ENCODE measurements around the gene DDO. TPM values are rescaled to one million over a fixed set of nuclear protein-coding genes. Genes with fewer than 3 reads are reported as not detected.

DDO gene
- total RNA-seq, 1 donor from 2014 or later, result 5.6 TPM

DNA sequence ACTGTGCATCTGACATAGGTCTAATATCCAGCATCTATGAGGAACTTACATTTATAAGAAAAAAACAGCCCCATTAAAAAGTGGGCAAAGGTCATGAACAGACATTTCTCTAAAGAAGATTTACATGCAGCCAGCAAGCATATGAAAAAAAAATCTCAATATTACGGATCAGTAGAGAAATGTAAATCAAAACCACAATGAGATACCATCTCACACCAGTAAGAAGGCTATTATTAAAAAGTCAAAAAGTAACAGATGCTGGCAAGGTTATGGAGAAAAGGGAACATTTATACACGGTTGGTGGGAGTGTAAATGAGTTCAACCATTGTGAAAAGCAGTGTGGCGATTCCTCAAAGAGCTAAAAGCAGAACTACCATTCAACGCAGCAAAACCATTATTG, 70.3 kb downstream of the DDO start:
- no peak for DNase-seq (ENCODE audit: low spot score)

DNA sequence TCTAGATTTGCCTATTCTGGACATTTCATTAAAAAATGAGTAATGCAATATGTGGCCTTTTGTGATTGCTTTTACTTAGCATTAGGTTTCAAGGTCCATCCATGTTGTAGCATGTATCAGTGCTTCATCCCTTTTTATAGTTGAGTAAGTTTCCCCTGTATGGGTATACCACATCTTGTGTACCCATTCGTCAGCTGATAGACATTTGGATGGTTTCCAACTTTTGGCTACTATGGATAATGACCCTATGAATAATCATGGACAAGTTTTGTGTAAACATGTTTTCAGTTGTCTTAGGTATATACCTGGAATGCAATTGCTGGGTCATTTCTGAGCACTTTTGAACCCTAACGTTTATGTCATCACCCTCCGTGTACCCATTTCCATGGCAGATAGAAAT, 72.6 kb downstream of the DDO start:
- DNase-seq (ENCODE audit: low spot score), result no peak

Other genes starting within 250 kb of the DDO start
- 12.9 TPM for gene WASF1, start 235.9 kb downstream of the DDO start, total RNA-seq
- gene CDC40, start 235.1 kb downstream of the DDO start, total RNA-seq, result 23.0 TPM
- 15.7 TPM for gene METTL24, start 57.2 kb downstream of the DDO start, total RNA-seq
- not detected for gene SLC22A16, start 61.0 kb upstream of the DDO start, total RNA-seq

Measured in mucosa of gallbladder (tissue), 1 donor.